ENCODE data around the gene SPR.

- TF ChIP-seq ZNF274 (IDR thresholded peaks at IDR 0.05; ENCODE audit: borderline replicate concordance, low read depth, low read length) (no peak), CTCF (IDR thresholded peaks at IDR 0.05 in 2 of 3, conservative IDR thresholded peaks at IDR 0.05 in 1 of 3; ENCODE audit: insufficient read depth in 2 of 3, low read depth in 1 of 3, low read length in 3 of 3) (no peak), HNRNPL (IDR thresholded peaks at IDR 0.05; ENCODE audit: low read depth, low read length) (no peak), CREM (IDR thresholded peaks at IDR 0.05; ENCODE audit: low read depth) (no peak), DACH1 (IDR thresholded peaks at IDR 0.05; ENCODE audit: partially characterized antibody) (no peak), CBX8 (IDR thresholded peaks at IDR 0.05; ENCODE audit: borderline replicate concordance, extremely low read depth, low read depth, low read length, poor library complexity, severe bottlenecking) (no peak), BRCA1 (IDR thresholded peaks at IDR 0.05) (no peak), BRCA1 (CRISPR knock-in tag; IDR thresholded peaks at IDR 0.05) (no peak), CREB1 (IDR thresholded peaks at IDR 0.05) (no peak), CREB1 (CRISPR knock-in tag; IDR thresholded peaks at IDR 0.05) (no peak), ZNF24 (IDR thresholded peaks at IDR 0.05) (no peak), IRF2 (CRISPR knock-in tag; IDR thresholded peaks at IDR 0.05) (no peak)
Measured at GRCh38 chr2:72886505-72887031, 640 bp upstream of the SPR start.

All from K562 (cell line).